Loucy (cell line): Measurements from ENCODE around the gene C4B.

Experiments
- H2AFZ ChIP-seq: fragments of 200-600 bp; sonication (generic); 2 replicates; pipeline ENCODE4 v1.6.0; 2016; ENCODE audit warnings: antibody characterized with exemption, mild to moderate bottlenecking, low read length, moderate library complexity
- H3F3A ChIP-seq: fragments of 200-600 bp; 2 replicates; pipeline ENCODE4 v1.6.0; 2016; ENCODE audit warnings: antibody characterized with exemption, low read depth, mild to moderate bottlenecking
- H3K27me3 ChIP-seq: fragments of 200-600 bp; sonication (generic); 2 replicates; pipeline ENCODE4 v1.6.1; 2014; ENCODE audit warnings: low read length, mild to moderate bottlenecking; ENCODE audit not compliant: insufficient read depth, poor library complexity, severe bottlenecking
- H3K36me3 ChIP-seq: fragments of 200-600 bp; sonication (generic); 2 replicates; pipeline ENCODE4 v1.6.1; 2016; ENCODE audit warnings: low read length; ENCODE audit not compliant: insufficient read depth
- H3K4me1 ChIP-seq: fragments of 200-600 bp; sonication (generic); 2 replicates; pipeline ENCODE4 v1.5.1; 2014; ENCODE audit warnings: low read length, mild to moderate bottlenecking; ENCODE audit not compliant: insufficient read depth, poor library complexity, severe bottlenecking
- H3K4me2 ChIP-seq: fragments of 200-600 bp; sonication (generic); 2 replicates; pipeline ENCODE4 v1.6.0; 2014; ENCODE audit warnings: antibody characterized with exemption, low read length, low read depth, mild to moderate bottlenecking; ENCODE audit not compliant: poor library complexity, severe bottlenecking
- H3K4me3 ChIP-seq: fragments of 200-600 bp; sonication (generic); 2 replicates; pipeline ENCODE4 v1.5.1; 2014; ENCODE audit warnings: low read length, mild to moderate bottlenecking, mixed read lengths; ENCODE audit not compliant: poor library complexity, severe bottlenecking
- H3K79me2 ChIP-seq: fragments of 200-600 bp; sonication (generic); 2 replicates; pipeline ENCODE4 v1.6.1; 2014; ENCODE audit warnings: low read length; ENCODE audit not compliant: insufficient read depth
- H3K9ac ChIP-seq: fragments of 200-600 bp; sonication (generic); 2 replicates; pipeline ENCODE4 v1.6.0; 2014; ENCODE audit warnings: mild to moderate bottlenecking, low read depth, low read length, moderate library complexity; ENCODE audit not compliant: poor library complexity, severe bottlenecking
- H3K9me2 ChIP-seq: fragments of 200-600 bp; sonication (generic); replicated peaks from 2 replicates; pipeline ENCODE4 v1.6.1; 2016; ENCODE audit warnings: low read depth, low read length, mixed read lengths
- H3K9me3 ChIP-seq: fragments of 200-600 bp; sonication (generic); 2 replicates; pipeline ENCODE4 v1.6.1; 2014; ENCODE audit warnings: mild to moderate bottlenecking, antibody characterized with exemption, low read length, low read depth; ENCODE audit not compliant: insufficient read depth
- H4K20me1 ChIP-seq: fragments of 200-600 bp; sonication (generic); 2 replicates; pipeline ENCODE4 v1.6.0; 2014; ENCODE audit warnings: antibody characterized with exemption, low read length, mild to moderate bottlenecking; ENCODE audit not compliant: insufficient read depth, poor library complexity, severe bottlenecking
- CTCF ChIP-seq: fragments of 200-600 bp; sonication (generic); conservative IDR thresholded peaks from 2 replicates; pipeline ENCODE4 v1.5.1; 2014; ENCODE audit warnings: mild to moderate bottlenecking, antibody characterized with exemption, low read length
- EZH2phosphoT487 ChIP-seq: fragments of 200-600 bp; IDR thresholded peaks from 2 replicates; pipeline ENCODE4 v1.6.1; 2018; ENCODE audit warnings: antibody characterized with exemption, mild to moderate bottlenecking, moderate library complexity, borderline replicate concordance

Gene C4B

GRCh38 chr6:31966997-31967925, 47.3 kb upstream of the C4B start:
- H3F3A ChIP-seq = no peaks in the 10 kb centered on the region
- no peak overlapping the region for H3K4me3 ChIP-seq
- no peak overlapping the region for H3K9ac ChIP-seq
- peaks cover 17% of the 10 kb centered on the region for H3K79me2 ChIP-seq
- H3K9me2 ChIP-seq = no peaks in the 10 kb centered on the region
- TF ChIP-seq EZH2phosphoT487 = no peak
- no peak for TF ChIP-seq CTCF
- H2AFZ ChIP-seq = no peak overlapping the region
- no peaks in the 10 kb centered on the region for H3K27me3 ChIP-seq
- no peaks in the 10 kb centered on the region for H4K20me1 ChIP-seq
- H3K4me2 ChIP-seq = no peak overlapping the region
- H3K36me3 ChIP-seq = peaks cover 52% of the 10 kb centered on the region; the same call in 1 of the 2 replicates
- H3K9me3 ChIP-seq = no peaks in the 10 kb centered on the region
- H3K4me1 ChIP-seq = peaks cover 7% of the 10 kb centered on the region

- Histone ChIP-seq H3K9me3 (no peaks in the 10 kb centered on the region), H3K4me3 (no peak overlapping the region), H3K4me2 (no peak overlapping the region), H3K27me3 (no peaks in the 10 kb centered on the region), H4K20me1 (no peaks in the 10 kb centered on the region), H3K4me1 (peaks cover 10% of the 10 kb centered on the region), H3K9ac (no peak overlapping the region), H3K36me3 (peaks cover 46% of the 10 kb centered on the region; the same call in 1 of the 2 replicates), H3K9me2 (no peaks in the 10 kb centered on the region), H3F3A (no peaks in the 10 kb centered on the region), H2AFZ (no peak overlapping the region), H3K79me2 (peaks cover 22% of the 10 kb centered on the region)
- no peak for TF ChIP-seq CTCF
- TF ChIP-seq EZH2phosphoT487 = no peak
These were observed 46.7 kb upstream of the C4B start for GRCh38 chr6:31967926-31968320.

- Histone ChIP-seq H3K79me2 (peaks cover 26% of the 10 kb centered on the region), H3K36me3 (peaks cover 44% of the 10 kb centered on the region; the same call in 1 of the 2 replicates), H3K4me3 (no peak overlapping the region), H3K9me3 (no peaks in the 10 kb centered on the region), H3K4me1 (peaks cover 15% of the 10 kb centered on the region), H3F3A (no peaks in the 10 kb centered on the region), H3K9me2 (no peaks in the 10 kb centered on the region), H2AFZ (no peak overlapping the region), H3K27me3 (no peaks in the 10 kb centered on the region), H4K20me1 (no peaks in the 10 kb centered on the region), H3K4me2 (no peak overlapping the region), H3K9ac (no peak overlapping the region)
- TF ChIP-seq EZH2phosphoT487 (no peak), CTCF (no peak)
These were observed 46.3 kb upstream of the C4B start for GRCh38 chr6:31968326-31968725.
